Activated naive CD4-positive, alpha-beta T cell treated with anti-CD3 and anti-CD28 coated beads, Interleukin-2, amount 50 U/mL, for 24 hours (primary cell): Measurements from ENCODE around the gene CNGA4.
"Not testable (repeated sequence)": the region's sequence is repeated elsewhere in the genome, so short reads cannot be mapped to it uniquely, and the experiment has no call there.

Experiments used
- H3K27ac Mint-ChIP-seq: one replicate; pipeline ENCODE4 v1.8.0; 2021; ENCODE audit warnings: mild to moderate bottlenecking, mixed read lengths
- H3K27me3 Mint-ChIP-seq: one replicate; pipeline ENCODE4 v1.8.0; 2021; ENCODE audit warnings: mixed read lengths
- H3K36me3 Mint-ChIP-seq: one replicate; pipeline ENCODE4 v1.8.0; 2021; ENCODE audit warnings: mixed read lengths
- H3K4me1 Mint-ChIP-seq: one replicate; pipeline ENCODE4 v1.8.0; 2021; ENCODE audit warnings: mixed read lengths
- H3K4me3 Mint-ChIP-seq: one replicate; pipeline ENCODE4 v1.8.0; 2021; ENCODE audit warnings: mild to moderate bottlenecking, mixed read lengths
- H3K9me3 Mint-ChIP-seq: one replicate; pipeline ENCODE4 v1.8.0; 2021; ENCODE audit warnings: mixed read lengths

The CNGA4 gene

DNA sequence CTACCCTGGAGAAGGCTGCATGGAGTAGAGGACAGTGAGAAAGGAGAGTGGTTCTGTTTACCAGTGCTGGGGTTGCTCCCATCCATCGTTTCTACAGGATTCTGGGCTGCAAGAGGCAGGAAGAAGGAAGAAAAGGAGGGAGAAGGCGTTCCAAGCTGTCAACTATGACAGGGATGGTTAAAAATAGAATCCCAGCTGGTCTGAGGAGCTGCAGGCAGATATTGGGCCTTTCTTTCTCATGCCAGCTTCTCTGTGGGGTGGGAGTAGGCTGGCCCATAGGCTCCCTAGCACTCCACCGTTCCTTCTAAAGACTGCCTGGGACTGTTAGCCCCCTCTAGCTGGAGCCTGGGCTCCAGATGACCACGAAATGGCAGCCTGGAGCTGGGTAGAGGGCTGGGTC lies 34.3 kb downstream of the CNGA4 start:
- no peaks in the 10 kb centered on the region for H3K9me3 Mint-ChIP-seq
- H3K36me3 Mint-ChIP-seq: no peaks in the 10 kb centered on the region
- H3K4me3 Mint-ChIP-seq: no peak overlapping the region
- no peaks in the 10 kb centered on the region for H3K4me1 Mint-ChIP-seq
- no peak overlapping the region for H3K27ac Mint-ChIP-seq
- peaks cover 31% of the 10 kb centered on the region for H3K27me3 Mint-ChIP-seq

DNA sequence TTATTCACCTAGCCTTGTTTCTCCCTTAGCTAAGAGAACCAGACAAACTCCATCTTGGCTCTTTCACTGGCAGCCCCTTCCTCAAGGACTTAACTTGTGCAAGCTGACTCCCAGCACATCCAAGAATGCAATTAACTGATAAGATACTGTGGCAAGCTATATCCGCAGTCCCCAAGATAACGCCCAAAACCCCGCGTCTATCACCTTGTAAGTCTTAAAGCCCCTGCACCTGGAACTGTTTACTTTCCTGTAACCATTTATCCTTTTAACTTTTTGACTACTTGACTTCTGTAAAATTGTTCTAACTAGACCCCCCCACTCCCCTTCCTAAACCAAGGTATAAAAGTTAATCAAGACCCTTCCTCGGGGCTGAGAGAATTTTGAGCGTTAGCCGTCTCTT lies 41.9 kb downstream of the CNGA4 start:
- not testable (repeated sequence) for H3K27ac Mint-ChIP-seq, H3K4me3 Mint-ChIP-seq, H3K36me3 Mint-ChIP-seq, H3K9me3 Mint-ChIP-seq, H3K4me1 Mint-ChIP-seq
- peaks cover 41% of the 10 kb centered on the region for H3K27me3 Mint-ChIP-seq

DNA sequence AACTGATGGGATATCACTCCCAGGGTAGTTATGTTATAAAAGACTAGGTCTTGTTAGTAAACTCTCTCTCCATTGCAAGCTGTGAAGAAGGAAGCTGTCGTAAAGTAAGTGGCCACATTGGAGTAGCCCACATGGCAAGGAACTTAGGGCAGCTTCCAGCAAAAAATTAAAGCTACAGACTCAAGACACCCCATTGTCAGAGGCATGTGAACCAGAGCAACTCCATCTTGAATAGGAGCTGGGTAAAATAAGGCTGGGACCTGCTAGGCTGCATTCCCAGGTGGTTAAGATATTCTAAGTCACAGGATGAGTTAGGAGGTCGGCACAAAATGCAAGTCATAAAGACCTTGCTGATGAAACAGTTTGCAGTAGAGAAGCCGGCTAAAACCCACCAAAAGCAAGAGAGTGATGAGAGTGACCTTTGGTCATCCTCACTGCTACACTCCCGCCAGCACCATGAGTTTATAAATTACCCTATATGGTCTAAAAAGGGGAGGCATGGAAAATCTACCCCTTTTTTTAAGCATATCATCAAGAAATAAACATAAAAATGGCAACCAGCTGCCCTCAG lies 44.6 kb downstream of the CNGA4 start:
- no peaks in the 10 kb centered on the region for H3K9me3 Mint-ChIP-seq
- peaks cover 29% of the 10 kb centered on the region for H3K27me3 Mint-ChIP-seq
- no peak overlapping the region for H3K27ac Mint-ChIP-seq
- peaks cover 2% of the 10 kb centered on the region for H3K36me3 Mint-ChIP-seq
- H3K4me3 Mint-ChIP-seq: no peak overlapping the region
- H3K4me1 Mint-ChIP-seq: no peaks in the 10 kb centered on the region

DNA sequence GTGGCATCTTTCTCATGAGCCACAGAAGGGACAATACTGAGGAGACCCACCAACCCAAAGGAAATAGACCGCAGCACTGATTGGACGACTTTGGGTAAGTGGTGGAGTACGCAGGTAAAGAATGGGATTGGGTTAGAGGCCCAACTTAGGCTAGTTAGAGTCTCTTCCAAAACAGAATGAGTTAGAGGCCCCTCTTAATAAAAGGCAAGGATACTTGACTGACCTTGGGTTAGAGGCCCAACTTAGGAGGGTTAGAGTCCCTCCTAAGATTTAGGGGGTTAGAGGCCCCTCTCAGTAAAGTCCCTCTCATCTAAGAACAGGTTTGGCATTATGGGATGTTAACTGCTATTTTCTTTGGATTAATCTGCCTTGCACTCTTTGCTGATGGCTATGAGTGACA lies 45.4 kb downstream of the CNGA4 start:
- Mint-ChIP-seq H3K27ac (no peak overlapping the region), H3K9me3 (no peaks in the 10 kb centered on the region), H3K27me3 (peaks cover 28% of the 10 kb centered on the region), H3K4me3 (no peak overlapping the region), H3K4me1 (no peaks in the 10 kb centered on the region), H3K36me3 (peaks cover 2% of the 10 kb centered on the region)

DNA sequence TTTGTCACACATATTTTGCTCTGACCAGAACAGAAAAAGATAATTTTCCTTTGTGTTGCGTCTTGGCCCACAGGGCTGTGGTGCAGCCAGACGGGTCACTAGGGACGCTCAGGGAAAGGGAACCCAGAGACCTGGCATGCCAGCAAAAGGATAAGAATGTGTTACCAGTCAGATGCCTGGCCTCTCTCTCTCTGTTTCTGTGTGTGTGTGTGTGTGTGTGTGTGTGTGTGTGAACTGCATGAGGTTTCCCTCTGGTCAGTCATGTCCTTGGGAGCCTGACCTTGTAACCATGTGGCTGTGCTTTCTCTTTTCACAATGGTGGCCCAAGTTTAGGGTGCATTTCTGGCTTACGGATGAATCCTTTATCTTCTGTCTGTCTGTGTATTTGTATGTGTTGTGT lies 46.1 kb downstream of the CNGA4 start:
- Mint-ChIP-seq H3K27ac (no peak overlapping the region), H3K36me3 (peaks cover 2% of the 10 kb centered on the region), H3K4me3 (no peak overlapping the region), H3K9me3 (no peaks in the 10 kb centered on the region), H3K4me1 (no peaks in the 10 kb centered on the region), H3K27me3 (peaks cover 28% of the 10 kb centered on the region)
